ENCODE data around the gene KASH5. TPM values are rescaled to one million over a fixed set of nuclear protein-coding genes. Genes with fewer than 3 reads are reported as not detected.

KASH5 gene
- not detected in 2 replicates for total RNA-seq (2014; rRNA removed; shearing (Covaris generic))

GRCh38 chr19:49387936-49388372, at the start of gene KASH5:
Gene KASH5, plus strand, starts transcription at chr19:49388249. Its CDS starts 2,635 bp downstream, at chr19:49390884.
- DNase-seq (ENCODE audit: low spot score), result no peak

GRCh38 chr19:49338691-49339300, 49.3 kb upstream of the KASH5 start:
- DNase-seq (ENCODE audit: low spot score), result no peak

- no peak for DNase-seq (ENCODE audit: low spot score)
These were observed 48.6 kb upstream of the KASH5 start for GRCh38 chr19:49339301-49340068.

- DNase-seq (ENCODE audit: low spot score), result peak; percentile 55
These were observed 47.8 kb upstream of the KASH5 start for GRCh38 chr19:49340069-49340864.

- no peak for DNase-seq (ENCODE audit: low spot score)
These were observed 47.0 kb upstream of the KASH5 start for GRCh38 chr19:49340865-49341718.

GRCh38 chr19:49342291-49342721, 45.7 kb upstream of the KASH5 start:
- no peak for DNase-seq (ENCODE audit: low spot score)

- DNase-seq (ENCODE audit: low spot score), result no peak
These were observed 44.9 kb upstream of the KASH5 start for GRCh38 chr19:49343123-49343522.

GRCh38 chr19:49344505-49345423, 43.3 kb upstream of the KASH5 start:
- no peak for DNase-seq (ENCODE audit: low spot score)

- DNase-seq (ENCODE audit: low spot score), result no peak
These were observed 40.9 kb upstream of the KASH5 start for GRCh38 chr19:49347191-49347590.

- peak; percentile 67 for DNase-seq (ENCODE audit: low spot score)
These were observed 40.2 kb upstream of the KASH5 start for GRCh38 chr19:49347835-49348234.

GRCh38 chr19:49348305-49349189, 39.5 kb upstream of the KASH5 start:
- no peak for DNase-seq (ENCODE audit: low spot score)

GRCh38 chr19:49349567-49349966, 38.5 kb upstream of the KASH5 start:
- no peak for DNase-seq (ENCODE audit: low spot score)

- no peak for DNase-seq (ENCODE audit: low spot score)
These were observed 32.1 kb upstream of the KASH5 start for GRCh38 chr19:49355909-49356353.

- DNase-seq (ENCODE audit: low spot score), result no peak
These were observed 31.7 kb upstream of the KASH5 start for GRCh38 chr19:49356382-49356781.

GRCh38 chr19:49357186-49357585, 30.9 kb upstream of the KASH5 start:
- DNase-seq (ENCODE audit: low spot score), result no peak

GRCh38 chr19:49359851-49360820, 27.9 kb upstream of the KASH5 start:
- no peak for DNase-seq (ENCODE audit: low spot score)

- DNase-seq (ENCODE audit: low spot score), result peak; percentile 74
These were observed 26.5 kb upstream of the KASH5 start for GRCh38 chr19:49361438-49362047.

Data from H4 (cell line).